DND-41 (cell line): ENCODE data around the gene ATXN2.

Experiments used
- ATAC-seq: fragments of 200-7000 bp; cut with Tn5 transposase; 3 replicates; pipeline ENCODE4 v1.9.1; 2021; ENCODE audit warnings: low read depth; ENCODE audit not compliant: insufficient read depth
- DNase-seq: peaks from one replicate; pipeline ENCODE4 v3.0.0-alpha.2; 2020
- H2AFZ ChIP-seq: 2 replicates; pipeline ENCODE4 v1.6.0; 2012; ENCODE audit warnings: low read depth, low read length
- H3K27ac ChIP-seq: 2 replicates; pipeline ENCODE4 v1.5.1; 2012; ENCODE audit warnings: low read length, inconsistent platforms
- H3K27me3 ChIP-seq: fragments of 200-600 bp; sonication (generic); 2 replicates; pipeline ENCODE4 v1.6.0; 2012; ENCODE audit warnings: low read length, mild to moderate bottlenecking, inconsistent platforms; ENCODE audit not compliant: insufficient read depth, poor library complexity
- H3K36me3 ChIP-seq: 2 replicates; pipeline ENCODE4 v1.5.1; 2012; ENCODE audit warnings: low read length, inconsistent platforms; ENCODE audit not compliant: insufficient read depth
- H3K4me1 ChIP-seq: 2 replicates; pipeline ENCODE4 v1.5.1; 2012; ENCODE audit warnings: mild to moderate bottlenecking, low read length; ENCODE audit not compliant: insufficient read depth
- H3K4me2 ChIP-seq: 2 replicates; pipeline ENCODE4 v1.6.0; 2012; ENCODE audit warnings: mild to moderate bottlenecking, moderate library complexity, low read length, inconsistent platforms; ENCODE audit not compliant: insufficient read depth
- H3K4me3 ChIP-seq, 2 experiments: fragments of 200-600 bp in 1 of 2; shearing (Covaris generic) in 1 of 2; 2 replicates each; pipeline ENCODE4 v1.5.1; 2012 to 2016; ENCODE audit warnings: inconsistent platforms in 2 of 2, low read length in 2 of 2, mild to moderate bottlenecking in 2 of 2, low read depth in 1 of 2, moderate library complexity in 1 of 2
- H3K79me2 ChIP-seq: 2 replicates; pipeline ENCODE4 v1.6.0; 2012; ENCODE audit warnings: low read length, inconsistent platforms; ENCODE audit not compliant: insufficient read depth
- H3K9ac ChIP-seq: 2 replicates; pipeline ENCODE4 v1.6.0; 2012; ENCODE audit warnings: low read depth, mild to moderate bottlenecking, inconsistent platforms, low read length, moderate library complexity
- H3K9me3 ChIP-seq: 2 replicates; pipeline ENCODE4 v1.5.1; 2012; ENCODE audit warnings: low read length, moderate library complexity, mild to moderate bottlenecking, inconsistent platforms; ENCODE audit not compliant: insufficient read depth, severe bottlenecking
- H4K20me1 ChIP-seq: 2 replicates; pipeline ENCODE4 v1.6.0; 2012; ENCODE audit warnings: low read length; ENCODE audit not compliant: insufficient read depth
- CTCF ChIP-seq: IDR thresholded peaks from 2 replicates; pipeline ENCODE4 v1.5.1; 2012; ENCODE audit warnings: borderline replicate concordance, low read length, moderate library complexity, mild to moderate bottlenecking; ENCODE audit not compliant: poor library complexity, severe bottlenecking; ENCODE audit errors: extremely low read depth
- EZH2 ChIP-seq: IDR thresholded peaks from 3 replicates; pipeline ENCODE4 v1.6.1; 2012; ENCODE audit warnings: borderline replicate concordance, low read depth, mild to moderate bottlenecking, moderate library complexity, low read length, inconsistent platforms; ENCODE audit not compliant: severe bottlenecking

The ATXN2 gene

GRCh38 chr12:111406474-111407376 is 192.4 kb downstream of the ATXN2 start:
- Histone ChIP-seq H2AFZ (peak overlapping the region; percentile 77), H3K4me1 (peaks cover 46% of the 10 kb centered on the region), H3K36me3 (no peaks in the 10 kb centered on the region; the same call in 1 of the 2 replicates), H3K9me3 (no peaks in the 10 kb centered on the region), H3K4me3 (peak overlapping the region; percentile 80 to 83), H3K9ac (peak overlapping the region; percentile 89), H3K79me2 (peaks cover 57% of the 10 kb centered on the region), H3K27me3 (no peaks in the 10 kb centered on the region), H3K27ac (peak overlapping the region; percentile 95), H3K4me2 (peak overlapping the region; percentile 94), H4K20me1 (peaks cover 51% of the 10 kb centered on the region)
- DNase-seq (peak; percentile 67), ATAC-seq (peak; percentile 34)
- TF ChIP-seq CTCF (peak; percentile 6), EZH2 (no peak)

- Histone ChIP-seq H3K79me2 (peaks cover 49% of the 10 kb centered on the region), H3K27me3 (no peaks in the 10 kb centered on the region), H3K9me3 (no peaks in the 10 kb centered on the region), H3K27ac (peak within 1 kb of the TSS; percentile 95), H2AFZ (peak within 1 kb of the TSS; percentile 81), H3K9ac (peak within 1 kb of the TSS; percentile 89), H4K20me1 (peaks cover 43% of the 10 kb centered on the region), H3K36me3 (no peaks in the 10 kb centered on the region; the same call in 1 of the 2 replicates), H3K4me3 (peak within 1 kb of the TSS; percentile 80 to 83), H3K4me1 (peaks cover 46% of the 10 kb centered on the region), H3K4me2 (peak within 1 kb of the TSS; percentile 94)
- ATAC-seq (peak; percentile 47), DNase-seq (peak; percentile 80)
- no peak for TF ChIP-seq EZH2
- no peak for TF ChIP-seq CTCF
Measured at GRCh38 chr12:111405859-111406473, 193.1 kb downstream of the ATXN2 start, which contains the start of gene SH2B3. TSS of gene SH2B3 (plus strand) at chr12:111405923. CDS start at chr12:111418146, 12,223 bp downstream.

- Histone ChIP-seq H3K4me1 (peaks cover 43% of the 10 kb centered on the region), H3K27me3 (no peaks in the 10 kb centered on the region), H4K20me1 (peaks cover 37% of the 10 kb centered on the region), H3K27ac (peak overlapping the region; percentile 95; the same call in 1 of the 2 replicates), H3K4me2 (peak overlapping the region; percentile 94), H2AFZ (peak overlapping the region; percentile 81), H3K9me3 (no peaks in the 10 kb centered on the region), H3K79me2 (peaks cover 43% of the 10 kb centered on the region), H3K4me3 (peak overlapping the region; percentile 20 to 83; a peak in 3 of 4 replicates), H3K36me3 (no peaks in the 10 kb centered on the region; the same call in 1 of the 2 replicates), H3K9ac (peak overlapping the region; percentile 89)
- peak; percentile 76 for ATAC-seq
- DNase-seq = peak; percentile 99
- TF ChIP-seq EZH2 (no peak), CTCF (peak; percentile 69)
Measured at GRCh38 chr12:111405149-111405858, 193.8 kb downstream of the ATXN2 start.
